Stomach smooth muscle (tissue), 2 donors: ENCODE results near the gene CPA5.

Experiments used
- H3K27ac ChIP-seq: one replicate; pipeline ENCODE4 v1.7.0; 2013; ENCODE audit warnings: mild to moderate bottlenecking, low read length, inconsistent platforms
- H3K27me3 ChIP-seq, 2 donors: one replicate each; pipeline ENCODE4 v1.7.0; 2013; ENCODE audit warnings: low read length in 2 of 2; ENCODE audit not compliant: insufficient read depth in 2 of 2, control insufficient read depth in 1 of 2
- H3K36me3 ChIP-seq, 2 donors: one replicate each; pipeline ENCODE4 v1.7.0; 2013; ENCODE audit warnings: low read length in 2 of 2; ENCODE audit not compliant: control insufficient read depth in 2 of 2, insufficient read depth in 2 of 2
- H3K4me1 ChIP-seq: one replicate; pipeline ENCODE4 v1.7.0; 2013; ENCODE audit warnings: low read length; ENCODE audit not compliant: control insufficient read depth, insufficient read depth
- H3K4me3 ChIP-seq, 2 donors: one replicate each; pipeline ENCODE4 v1.7.0; 2013; ENCODE audit warnings: low read length in 2 of 2
- H3K9ac ChIP-seq, 2 donors: one replicate each; pipeline ENCODE4 v1.7.0; 2013; ENCODE audit warnings: low read length in 2 of 2, mild to moderate bottlenecking in 1 of 2
- H3K9me3 ChIP-seq, 2 donors: one replicate each; pipeline ENCODE4 v1.7.0; 2013; ENCODE audit warnings: low read length in 2 of 2; ENCODE audit not compliant: control insufficient read depth in 2 of 2
- donor health status: healthy.
- donor health status: Pancreatic carcinoma.

CPA5 gene

GRCh38 chr7:130344271-130344866 is at the start of gene CPA5:
Gene CPA5, plus strand, starts transcription at chr7:130344816. Its CDS starts 1,670 bp downstream, at chr7:130346486.
- H3K36me3 ChIP-seq = no peaks in the 10 kb centered on the region
- no peaks in the 10 kb centered on the region for H3K27me3 ChIP-seq
- H3K9me3 ChIP-seq = peaks cover 0 to 4% of the 10 kb centered on the region in 2 donors
- no peaks in the 10 kb centered on the region for H3K4me1 ChIP-seq
- no peak within 1 kb of the TSS for H3K9ac ChIP-seq
- H3K27ac ChIP-seq = no peak within 1 kb of the TSS
- peak within 1 kb of the TSS in 1 of 2 donors; percentile 40 for H3K4me3 ChIP-seq

GRCh38 chr7:130296221-130296951 is 48.2 kb upstream of the CPA5 start:
- Histone ChIP-seq H3K36me3 (no peaks in the 10 kb centered on the region), H3K9ac (no peak overlapping the region), H3K4me1 (no peaks in the 10 kb centered on the region), H3K27ac (no peak overlapping the region), H3K4me3 (no peak overlapping the region), H3K9me3 (no peaks in the 10 kb centered on the region), H3K27me3 (no peaks in the 10 kb centered on the region)

- Histone ChIP-seq H3K27me3 (no peaks in the 10 kb centered on the region), H3K27ac (no peak overlapping the region), H3K9me3 (no peaks in the 10 kb centered on the region), H3K4me3 (no peak overlapping the region), H3K9ac (no peak overlapping the region), H3K36me3 (no peaks in the 10 kb centered on the region), H3K4me1 (no peaks in the 10 kb centered on the region)
Observed at GRCh38 chr7:130297628-130298543, 46.7 kb upstream of the CPA5 start.

GRCh38 chr7:130298544-130299326 is 45.9 kb upstream of the CPA5 start:
- no peak overlapping the region for H3K9ac ChIP-seq
- no peak overlapping the region for H3K4me3 ChIP-seq
- no peaks in the 10 kb centered on the region for H3K36me3 ChIP-seq
- no peaks in the 10 kb centered on the region for H3K27me3 ChIP-seq
- no peak overlapping the region for H3K27ac ChIP-seq
- no peaks in the 10 kb centered on the region for H3K9me3 ChIP-seq
- no peaks in the 10 kb centered on the region for H3K4me1 ChIP-seq

- no peaks in the 10 kb centered on the region for H3K27me3 ChIP-seq
- H3K36me3 ChIP-seq = no peaks in the 10 kb centered on the region
- no peak overlapping the region for H3K4me3 ChIP-seq
- no peaks in the 10 kb centered on the region for H3K9me3 ChIP-seq
- H3K9ac ChIP-seq = no peak overlapping the region
- no peaks in the 10 kb centered on the region for H3K4me1 ChIP-seq
- H3K27ac ChIP-seq = no peak overlapping the region
Observed at GRCh38 chr7:130299866-130300265, 44.8 kb upstream of the CPA5 start.

- no peaks in the 10 kb centered on the region for H3K9me3 ChIP-seq
- H3K4me1 ChIP-seq = no peaks in the 10 kb centered on the region
- H3K27ac ChIP-seq = no peak overlapping the region
- no peaks in the 10 kb centered on the region for H3K27me3 ChIP-seq
- no peaks in the 10 kb centered on the region for H3K36me3 ChIP-seq
- no peak overlapping the region for H3K4me3 ChIP-seq
- H3K9ac ChIP-seq = no peak overlapping the region
Observed at GRCh38 chr7:130301501-130302020, 43.1 kb upstream of the CPA5 start.

GRCh38 chr7:130302649-130303048 is 42.0 kb upstream of the CPA5 start:
- Histone ChIP-seq H3K9me3 (no peaks in the 10 kb centered on the region), H3K4me1 (no peaks in the 10 kb centered on the region), H3K4me3 (no peak overlapping the region), H3K27ac (no peak overlapping the region), H3K9ac (no peak overlapping the region), H3K36me3 (no peaks in the 10 kb centered on the region), H3K27me3 (no peaks in the 10 kb centered on the region)

GRCh38 chr7:130303127-130303526 is 41.5 kb upstream of the CPA5 start:
- no peaks in the 10 kb centered on the region for H3K9me3 ChIP-seq
- H3K27ac ChIP-seq = no peak overlapping the region
- no peak overlapping the region for H3K4me3 ChIP-seq
- no peaks in the 10 kb centered on the region for H3K36me3 ChIP-seq
- H3K27me3 ChIP-seq = no peaks in the 10 kb centered on the region
- no peaks in the 10 kb centered on the region for H3K4me1 ChIP-seq
- no peak overlapping the region for H3K9ac ChIP-seq

- Histone ChIP-seq H3K27me3 (no peaks in the 10 kb centered on the region), H3K27ac (no peak overlapping the region), H3K9me3 (no peaks in the 10 kb centered on the region), H3K4me3 (no peak overlapping the region), H3K4me1 (no peaks in the 10 kb centered on the region), H3K9ac (no peak overlapping the region), H3K36me3 (no peaks in the 10 kb centered on the region)
Observed at GRCh38 chr7:130303551-130303950, 41.1 kb upstream of the CPA5 start.

GRCh38 chr7:130303982-130304381 is 40.6 kb upstream of the CPA5 start:
- H3K9ac ChIP-seq = no peak overlapping the region
- H3K9me3 ChIP-seq = no peaks in the 10 kb centered on the region
- no peaks in the 10 kb centered on the region for H3K27me3 ChIP-seq
- H3K4me3 ChIP-seq = no peak overlapping the region
- no peaks in the 10 kb centered on the region for H3K4me1 ChIP-seq
- H3K36me3 ChIP-seq = no peaks in the 10 kb centered on the region
- H3K27ac ChIP-seq = no peak overlapping the region
